Astrocyte of the spinal cord (primary cell): ENCODE data around the gene GLUD1.

ENCODE experiments used
- DNase-seq: peaks from one replicate; pipeline ENCODE4 v3.0.0; 2011; ENCODE audit warnings: low read depth, low spot score
- H3K4me3 ChIP-seq: 2 replicates; pipeline ENCODE4 v1.5.1; 2011; ENCODE audit warnings: low read depth, mild to moderate bottlenecking, low read length, moderate library complexity
- CTCF ChIP-seq: IDR thresholded peaks from 2 replicates; pipeline ENCODE4 v1.5.1; 2012; ENCODE audit warnings: low read depth, mild to moderate bottlenecking, low read length, inconsistent platforms
- in situ Hi-C: cut with HindIII; loops from 2 replicates; pipeline ENCODE4 v1.10.0; 2017; ENCODE audit warnings: low sequenced_read_pairs

Gene GLUD1

GRCh38 chr10:87060280-87060928, 34.2 kb downstream of the GLUD1 start:
- DNase-seq, result no peak
- no peak overlapping the region for H3K4me3 ChIP-seq
- TF ChIP-seq CTCF, result no peak
- in situ Hi-C loops, result no loop called here

GRCh38 chr10:87059401-87059800, 35.2 kb downstream of the GLUD1 start:
- TF ChIP-seq CTCF, result no peak
- no peak for DNase-seq
- in situ Hi-C loops, result no loop called here
- H3K4me3 ChIP-seq, result no peak overlapping the region

GRCh38 chr10:87058171-87058570, 36.5 kb downstream of the GLUD1 start:
- TF ChIP-seq CTCF, result no peak
- no peak overlapping the region for H3K4me3 ChIP-seq
- in situ Hi-C loops, result no loop called here
- peak; percentile 86 for DNase-seq

- no peak overlapping the region for H3K4me3 ChIP-seq
- DNase-seq, result peak; percentile 82
- TF ChIP-seq CTCF, result peak; percentile 45
- in situ Hi-C loops, result no loop called here
Observed at GRCh38 chr10:87054373-87055295, 40.0 kb downstream of the GLUD1 start.

GRCh38 chr10:87053577-87054181, 41.0 kb downstream of the GLUD1 start:
- TF ChIP-seq CTCF, result no peak
- in situ Hi-C loops, result no loop called here
- no peak for DNase-seq
- no peak overlapping the region for H3K4me3 ChIP-seq

GRCh38 chr10:87053111-87053510, 41.5 kb downstream of the GLUD1 start:
- DNase-seq, result no peak
- no peak overlapping the region for H3K4me3 ChIP-seq
- in situ Hi-C loops, result no loop called here
- TF ChIP-seq CTCF, result no peak
